DND-41 (cell line): Measurements from ENCODE around the gene SAMD1.

ENCODE experiments used
- EZH2 ChIP-seq: IDR thresholded peaks from 3 replicates; pipeline ENCODE4 v1.6.1; 2012; ENCODE audit warnings: borderline replicate concordance, low read depth, mild to moderate bottlenecking, moderate library complexity, low read length, inconsistent platforms; ENCODE audit not compliant: severe bottlenecking
- TF ChIP-seq, protein P1 (sequence below): IDR thresholded peaks from 2 replicates; pipeline ENCODE4 v1.5.1; 2012; ENCODE audit warnings: borderline replicate concordance, low read length, moderate library complexity, mild to moderate bottlenecking; ENCODE audit not compliant: poor library complexity, severe bottlenecking; ENCODE audit errors: extremely low read depth

DNA sequence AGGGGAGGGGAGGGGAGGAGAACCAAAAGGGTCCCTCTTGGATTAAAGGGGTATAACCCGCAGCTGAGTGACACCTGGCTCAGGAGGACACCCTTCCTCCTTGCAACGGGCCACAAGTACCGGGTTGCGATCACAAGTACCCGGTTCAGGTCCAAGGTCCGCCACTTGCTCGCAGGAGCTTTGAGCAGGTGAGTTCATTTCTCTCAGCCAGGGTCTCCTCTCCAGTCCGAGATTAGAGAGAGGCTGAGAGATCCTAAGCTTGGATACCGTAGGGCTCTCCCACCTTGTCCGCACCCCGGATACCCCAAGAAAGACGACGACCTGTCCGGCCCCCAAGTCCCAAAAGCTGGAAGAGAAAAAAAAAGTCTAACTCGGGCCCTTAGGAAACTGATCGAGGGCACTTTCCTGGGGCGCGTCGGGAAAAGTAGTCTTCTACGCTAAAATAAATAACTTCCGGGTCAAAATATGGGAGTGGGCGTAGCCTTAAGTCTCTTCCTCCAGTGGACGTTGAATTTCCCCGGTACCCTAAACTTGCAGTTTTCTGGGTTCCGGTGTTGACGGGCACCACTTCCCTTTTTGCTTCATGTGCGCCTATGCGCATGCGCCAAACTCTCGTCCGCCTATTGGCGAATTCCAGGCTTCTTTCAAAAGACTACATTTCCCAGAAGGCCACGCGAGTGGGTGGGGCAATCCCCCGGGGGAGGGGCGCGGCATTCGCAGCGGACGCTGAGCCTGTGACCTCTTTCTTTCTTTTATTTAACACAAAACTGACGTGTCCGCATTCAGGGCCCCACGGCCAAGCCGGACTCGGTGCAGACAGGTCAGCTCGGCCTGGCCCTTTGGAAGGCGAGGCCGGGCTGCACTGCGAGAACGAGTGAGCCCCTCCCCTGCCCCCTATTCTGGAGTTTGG, 9.4 kb downstream of the SAMD1 start:
- TF ChIP-seq, protein P1, sequence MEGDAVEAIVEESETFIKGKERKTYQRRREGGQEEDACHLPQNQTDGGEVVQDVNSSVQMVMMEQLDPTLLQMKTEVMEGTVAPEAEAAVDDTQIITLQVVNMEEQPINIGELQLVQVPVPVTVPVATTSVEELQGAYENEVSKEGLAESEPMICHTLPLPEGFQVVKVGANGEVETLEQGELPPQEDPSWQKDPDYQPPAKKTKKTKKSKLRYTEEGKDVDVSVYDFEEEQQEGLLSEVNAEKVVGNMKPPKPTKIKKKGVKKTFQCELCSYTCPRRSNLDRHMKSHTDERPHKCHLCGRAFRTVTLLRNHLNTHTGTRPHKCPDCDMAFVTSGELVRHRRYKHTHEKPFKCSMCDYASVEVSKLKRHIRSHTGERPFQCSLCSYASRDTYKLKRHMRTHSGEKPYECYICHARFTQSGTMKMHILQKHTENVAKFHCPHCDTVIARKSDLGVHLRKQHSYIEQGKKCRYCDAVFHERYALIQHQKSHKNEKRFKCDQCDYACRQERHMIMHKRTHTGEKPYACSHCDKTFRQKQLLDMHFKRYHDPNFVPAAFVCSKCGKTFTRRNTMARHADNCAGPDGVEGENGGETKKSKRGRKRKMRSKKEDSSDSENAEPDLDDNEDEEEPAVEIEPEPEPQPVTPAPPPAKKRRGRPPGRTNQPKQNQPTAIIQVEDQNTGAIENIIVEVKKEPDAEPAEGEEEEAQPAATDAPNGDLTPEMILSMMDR = no peak
- no peak for TF ChIP-seq EZH2
